GM18861 (cell line): ENCODE results near the gene CCRL2.

Source experiments
- ATAC-seq: cut with Tn5 transposase; IDR thresholded peaks from one replicate; pipeline ENCODE4 v1.9.1; 2021; ENCODE audit not compliant: unreplicated experiment

The CCRL2 gene

GRCh38 chr3:46455231-46456115, 48.4 kb downstream of the CCRL2 start:
- ATAC-seq: no peak

DNA sequence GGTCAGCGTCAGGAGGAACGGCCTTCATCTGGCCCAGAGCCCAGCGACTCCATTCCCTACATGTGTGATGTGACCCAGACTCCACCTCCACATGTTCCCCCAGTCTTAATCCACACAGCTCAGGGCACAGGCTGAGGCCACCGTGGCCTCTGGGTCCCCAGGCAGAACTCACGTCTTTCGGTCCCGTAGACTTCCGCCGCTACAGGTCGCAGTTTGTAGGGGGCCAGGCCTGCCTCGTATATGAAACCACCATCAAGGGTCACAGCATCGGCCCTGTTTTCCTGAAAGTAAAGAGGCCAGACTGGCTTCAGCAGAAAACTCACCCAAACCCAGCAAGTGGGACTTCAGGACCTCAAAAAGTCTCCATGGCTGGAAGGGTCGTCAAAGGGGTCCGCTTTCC, 49.1 kb downstream of the CCRL2 start:
- no peak for ATAC-seq
